Hematopoietic multipotent progenitor cell treated with erythropoietin and hydrocortisone succinate and interleukin-3 and kit ligand, for 15 days (in vitro differentiated cells): Measurements from ENCODE around the gene FOXN3.
"Not testable (repeated sequence)": the region's sequence is repeated elsewhere in the genome, so short reads cannot be mapped to it uniquely, and the experiment has no call there.

ENCODE experiments used
- DNase-seq: peaks from one replicate; pipeline ENCODE4 v3.0.0-alpha.2; 2015; ENCODE audit warnings: low spot score

FOXN3 gene

GRCh38 chr14:89165189-89166181, 251.5 kb downstream of the FOXN3 start:
- peak; percentile 93 for DNase-seq

- DNase-seq, result peak; percentile 76
Observed at GRCh38 chr14:89164168-89165073, 252.6 kb downstream of the FOXN3 start.

GRCh38 chr14:89163031-89163636, 253.9 kb downstream of the FOXN3 start:
- DNase-seq, result no peak

- no peak for DNase-seq
Observed at GRCh38 chr14:89162586-89162985, 254.4 kb downstream of the FOXN3 start.

GRCh38 chr14:89160437-89160836, 256.6 kb downstream of the FOXN3 start:
- DNase-seq, result no peak

- DNase-seq, result no peak
Observed at GRCh38 chr14:89158701-89159100, 258.3 kb downstream of the FOXN3 start.

- not testable (repeated sequence) for DNase-seq
Observed at GRCh38 chr14:89158104-89158503, 258.9 kb downstream of the FOXN3 start.

GRCh38 chr14:89155491-89155890, 261.5 kb downstream of the FOXN3 start:
- DNase-seq, result no peak

- DNase-seq, result not testable (repeated sequence)
Observed at GRCh38 chr14:89151693-89152092, 265.3 kb downstream of the FOXN3 start.

GRCh38 chr14:89146274-89146673, 270.8 kb downstream of the FOXN3 start:
- DNase-seq, result no peak

GRCh38 chr14:89144642-89145041, 272.4 kb downstream of the FOXN3 start:
- no peak for DNase-seq

- no peak for DNase-seq
Observed at GRCh38 chr14:89144066-89144465, 273.0 kb downstream of the FOXN3 start.

- no peak for DNase-seq
Observed at GRCh38 chr14:89143595-89143994, 273.4 kb downstream of the FOXN3 start.

- no peak for DNase-seq
Observed at GRCh38 chr14:89142366-89142765, 274.7 kb downstream of the FOXN3 start.

GRCh38 chr14:89141862-89142261, 275.2 kb downstream of the FOXN3 start:
- no peak for DNase-seq

- DNase-seq, result peak; percentile 66
Observed at GRCh38 chr14:89140326-89140725, 276.7 kb downstream of the FOXN3 start.

- no peak for DNase-seq
Observed at GRCh38 chr14:89139404-89140247, 277.4 kb downstream of the FOXN3 start.

GRCh38 chr14:89138846-89139245, 278.2 kb downstream of the FOXN3 start:
- DNase-seq, result no peak

GRCh38 chr14:89137526-89138163, 279.4 kb downstream of the FOXN3 start:
- DNase-seq, result peak; percentile 60

- no peak for DNase-seq
Observed at GRCh38 chr14:89136587-89136986, 280.4 kb downstream of the FOXN3 start.

GRCh38 chr14:89134640-89135039, 282.4 kb downstream of the FOXN3 start:
- peak; percentile 18 for DNase-seq
